Body of pancreas (tissue), 4 donors: ENCODE results near the gene PEX14.

Experiments used
- POLR2A ChIP-seq, 3 donors: fragments of 450-650 bp; IDR thresholded peaks; one replicate each; pipeline ENCODE4 v1.6.1; 2016; ENCODE audit warnings: antibody characterized with exemption in 3 of 3, mild to moderate bottlenecking in 2 of 3
- TF ChIP-seq, protein P1 (sequence below), 7 experiments: fragments of 450-650 bp in 4 of 7; fragments of 200-600 bp in 3 of 7; sonication (generic) in 3 of 7; IDR thresholded peaks; one replicate each; pipeline ENCODE4 v1.5.1; 2016 to 2019; ENCODE audit warnings: antibody characterized with exemption in 7 of 7

DNA sequence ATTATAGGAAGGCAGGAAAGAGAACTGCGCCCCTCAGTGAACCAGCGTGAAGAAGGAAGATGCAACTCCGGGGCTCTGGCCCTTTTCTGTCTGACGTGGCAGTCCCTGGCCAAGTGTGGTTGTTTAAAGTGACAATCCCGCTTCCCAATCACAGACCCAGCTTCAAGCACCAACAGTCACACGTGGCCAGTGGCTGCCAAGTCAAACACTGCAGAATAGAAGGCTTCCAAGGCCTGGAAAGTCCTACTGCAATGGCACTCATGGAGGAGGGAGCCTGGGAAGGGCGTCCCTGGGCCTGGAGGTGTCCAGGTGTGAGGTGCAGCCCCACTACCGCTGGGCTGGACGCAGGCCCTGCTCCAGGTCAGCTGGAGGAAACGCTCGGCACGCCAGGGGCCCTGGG is 177.9 kb downstream of the PEX14 start:
- TF ChIP-seq, protein P1, sequence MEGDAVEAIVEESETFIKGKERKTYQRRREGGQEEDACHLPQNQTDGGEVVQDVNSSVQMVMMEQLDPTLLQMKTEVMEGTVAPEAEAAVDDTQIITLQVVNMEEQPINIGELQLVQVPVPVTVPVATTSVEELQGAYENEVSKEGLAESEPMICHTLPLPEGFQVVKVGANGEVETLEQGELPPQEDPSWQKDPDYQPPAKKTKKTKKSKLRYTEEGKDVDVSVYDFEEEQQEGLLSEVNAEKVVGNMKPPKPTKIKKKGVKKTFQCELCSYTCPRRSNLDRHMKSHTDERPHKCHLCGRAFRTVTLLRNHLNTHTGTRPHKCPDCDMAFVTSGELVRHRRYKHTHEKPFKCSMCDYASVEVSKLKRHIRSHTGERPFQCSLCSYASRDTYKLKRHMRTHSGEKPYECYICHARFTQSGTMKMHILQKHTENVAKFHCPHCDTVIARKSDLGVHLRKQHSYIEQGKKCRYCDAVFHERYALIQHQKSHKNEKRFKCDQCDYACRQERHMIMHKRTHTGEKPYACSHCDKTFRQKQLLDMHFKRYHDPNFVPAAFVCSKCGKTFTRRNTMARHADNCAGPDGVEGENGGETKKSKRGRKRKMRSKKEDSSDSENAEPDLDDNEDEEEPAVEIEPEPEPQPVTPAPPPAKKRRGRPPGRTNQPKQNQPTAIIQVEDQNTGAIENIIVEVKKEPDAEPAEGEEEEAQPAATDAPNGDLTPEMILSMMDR (IDR thresholded peaks at IDR 0.05): no peak
- no peak for TF ChIP-seq POLR2A (IDR thresholded peaks at IDR 0.05)
